ENCODE results near the gene TRAPPC6A. TPM values are rescaled to one million over a fixed set of nuclear protein-coding genes. Genes with fewer than 3 reads are reported as not detected.

Gene TRAPPC6A
- total RNA-seq, 1 donor from 2014 or later: 43.8 TPM

DNA sequence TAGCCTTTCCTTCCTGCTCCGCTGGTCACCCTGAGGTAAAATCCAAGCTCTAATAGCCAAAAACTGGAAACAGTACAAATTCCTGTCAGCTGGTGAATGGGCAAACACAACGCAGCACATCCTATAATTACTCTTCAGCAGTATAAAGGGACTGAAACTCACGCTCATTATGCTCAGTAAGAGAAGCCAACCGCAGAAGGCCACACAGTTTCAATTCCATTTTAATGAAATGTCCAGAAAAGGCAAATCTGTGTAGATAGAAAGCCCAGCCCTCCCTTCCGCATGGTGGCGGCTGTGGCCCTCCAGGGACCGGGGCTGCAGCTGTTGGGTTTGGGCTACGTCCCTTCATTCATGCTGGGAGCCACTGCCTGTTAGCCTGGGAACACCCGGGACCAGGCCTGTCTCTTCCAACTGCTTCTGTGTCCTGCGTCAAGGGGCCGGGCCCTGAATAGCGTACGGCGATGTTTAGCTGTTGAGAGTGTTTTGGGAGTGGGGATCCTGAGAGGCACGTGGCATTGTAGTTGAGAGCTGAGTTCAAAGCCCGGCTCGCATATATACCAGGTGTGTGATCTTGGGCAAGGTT lies 40.8 kb downstream of the TRAPPC6A start:
- DNase-seq (ENCODE audit: low spot score, unreplicated experiment): no peak
- no peak overlapping the region for H3K27ac Mint-ChIP-seq
- H3K4me1 Mint-ChIP-seq (ENCODE audit: low read depth): peaks cover 5% of the 10 kb centered on the region
- no peaks in the 10 kb centered on the region for H3K36me3 Mint-ChIP-seq (ENCODE audit: insufficient read depth)
- H3K27me3 Mint-ChIP-seq: no peaks in the 10 kb centered on the region
- no peak overlapping the region for H3K4me3 Mint-ChIP-seq (ENCODE audit: low read depth)
- H3K9me3 Mint-ChIP-seq (ENCODE audit: low read depth): no peaks in the 10 kb centered on the region
- TF ChIP-seq, protein P1, sequence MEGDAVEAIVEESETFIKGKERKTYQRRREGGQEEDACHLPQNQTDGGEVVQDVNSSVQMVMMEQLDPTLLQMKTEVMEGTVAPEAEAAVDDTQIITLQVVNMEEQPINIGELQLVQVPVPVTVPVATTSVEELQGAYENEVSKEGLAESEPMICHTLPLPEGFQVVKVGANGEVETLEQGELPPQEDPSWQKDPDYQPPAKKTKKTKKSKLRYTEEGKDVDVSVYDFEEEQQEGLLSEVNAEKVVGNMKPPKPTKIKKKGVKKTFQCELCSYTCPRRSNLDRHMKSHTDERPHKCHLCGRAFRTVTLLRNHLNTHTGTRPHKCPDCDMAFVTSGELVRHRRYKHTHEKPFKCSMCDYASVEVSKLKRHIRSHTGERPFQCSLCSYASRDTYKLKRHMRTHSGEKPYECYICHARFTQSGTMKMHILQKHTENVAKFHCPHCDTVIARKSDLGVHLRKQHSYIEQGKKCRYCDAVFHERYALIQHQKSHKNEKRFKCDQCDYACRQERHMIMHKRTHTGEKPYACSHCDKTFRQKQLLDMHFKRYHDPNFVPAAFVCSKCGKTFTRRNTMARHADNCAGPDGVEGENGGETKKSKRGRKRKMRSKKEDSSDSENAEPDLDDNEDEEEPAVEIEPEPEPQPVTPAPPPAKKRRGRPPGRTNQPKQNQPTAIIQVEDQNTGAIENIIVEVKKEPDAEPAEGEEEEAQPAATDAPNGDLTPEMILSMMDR (IDR thresholded peaks at IDR 0.05; ENCODE audit: unreplicated experiment): no peak

DNA sequence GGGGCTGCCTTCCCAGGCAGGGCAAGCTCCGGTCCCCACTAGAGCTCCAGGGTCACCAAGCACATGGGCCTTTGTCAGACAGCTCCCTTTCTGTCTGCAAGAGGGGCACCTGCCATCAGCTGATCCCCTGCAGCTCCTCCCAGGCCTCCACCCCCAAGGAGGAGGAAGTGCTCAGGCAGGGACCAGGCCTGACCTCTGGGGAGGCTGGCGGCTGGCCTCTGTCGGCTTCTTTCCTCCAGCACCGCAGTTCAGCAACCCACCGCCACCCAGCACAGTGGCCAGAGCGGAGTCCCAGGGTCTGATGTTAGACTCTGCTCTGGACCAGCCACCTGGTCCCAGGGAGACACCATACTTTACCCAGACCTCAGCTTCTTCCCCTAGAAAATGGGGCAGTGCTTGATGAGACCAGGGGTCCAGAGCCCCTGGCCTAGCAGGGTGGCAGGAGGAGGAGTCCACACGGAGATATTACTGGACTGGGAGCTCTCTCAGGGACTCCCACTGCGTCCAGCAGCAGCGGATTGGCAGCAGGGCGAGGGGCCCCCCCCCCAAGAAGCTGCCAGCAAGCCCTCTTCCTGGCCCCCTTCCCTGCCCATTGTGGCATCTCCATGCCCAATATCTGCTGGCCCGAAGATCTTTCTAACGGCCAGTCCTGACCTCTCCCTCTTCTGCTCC lies 41.4 kb downstream of the TRAPPC6A start:
- Mint-ChIP-seq H3K27me3 (no peaks in the 10 kb centered on the region), H3K4me1 (ENCODE audit: low read depth) (peaks cover 5% of the 10 kb centered on the region), H3K4me3 (ENCODE audit: low read depth) (no peak overlapping the region), H3K27ac (peak overlapping the region; percentile 89), H3K36me3 (ENCODE audit: insufficient read depth) (no peaks in the 10 kb centered on the region), H3K9me3 (ENCODE audit: low read depth) (no peaks in the 10 kb centered on the region)
- TF ChIP-seq, protein P1 (IDR thresholded peaks at IDR 0.05; ENCODE audit: unreplicated experiment): no peak
- no peak for DNase-seq (ENCODE audit: low spot score, unreplicated experiment)

DNA sequence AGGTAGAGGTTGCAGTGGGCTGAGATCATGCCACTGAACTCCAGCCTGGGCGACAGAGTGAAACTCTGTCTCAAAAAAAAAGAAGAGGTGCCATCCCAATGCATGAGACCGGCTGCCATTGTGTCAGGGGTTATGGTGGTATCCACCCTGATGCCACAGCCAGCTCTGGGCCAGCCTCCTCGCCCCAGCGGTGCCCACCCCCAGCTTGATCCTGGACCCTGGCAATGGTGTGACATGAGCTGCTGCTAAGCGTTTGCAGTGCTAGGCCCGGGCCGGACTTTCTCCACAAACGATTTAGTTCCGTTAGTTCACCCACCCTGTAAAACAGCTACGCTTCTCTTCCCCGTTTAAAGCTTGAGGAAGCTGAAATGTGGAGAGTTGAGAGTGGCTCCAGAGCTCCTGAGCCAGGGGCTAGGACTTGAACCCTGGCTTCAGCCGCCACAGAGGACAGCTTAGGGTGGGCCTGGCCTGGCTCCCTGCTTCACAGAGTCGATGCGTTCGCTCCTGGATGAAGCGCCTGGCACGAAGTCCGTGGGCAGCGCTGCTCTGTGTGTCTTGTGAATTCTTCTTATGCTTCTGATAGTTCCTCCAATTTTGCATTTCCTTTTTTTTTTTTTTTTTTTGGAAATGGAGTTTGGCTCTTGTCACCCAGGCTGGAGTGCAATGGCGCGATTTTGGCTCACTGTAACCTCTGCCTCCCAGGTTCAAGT lies 42.7 kb downstream of the TRAPPC6A start:
- Mint-ChIP-seq H3K9me3 (ENCODE audit: low read depth) (no peaks in the 10 kb centered on the region), H3K27ac (no peak overlapping the region), H3K27me3 (no peaks in the 10 kb centered on the region), H3K4me3 (ENCODE audit: low read depth) (no peak overlapping the region), H3K36me3 (ENCODE audit: insufficient read depth) (no peaks in the 10 kb centered on the region), H3K4me1 (ENCODE audit: low read depth) (peaks cover 7% of the 10 kb centered on the region)
- no peak for DNase-seq (ENCODE audit: low spot score, unreplicated experiment)
- TF ChIP-seq, protein P1 (IDR thresholded peaks at IDR 0.05; ENCODE audit: unreplicated experiment): no peak

DNA sequence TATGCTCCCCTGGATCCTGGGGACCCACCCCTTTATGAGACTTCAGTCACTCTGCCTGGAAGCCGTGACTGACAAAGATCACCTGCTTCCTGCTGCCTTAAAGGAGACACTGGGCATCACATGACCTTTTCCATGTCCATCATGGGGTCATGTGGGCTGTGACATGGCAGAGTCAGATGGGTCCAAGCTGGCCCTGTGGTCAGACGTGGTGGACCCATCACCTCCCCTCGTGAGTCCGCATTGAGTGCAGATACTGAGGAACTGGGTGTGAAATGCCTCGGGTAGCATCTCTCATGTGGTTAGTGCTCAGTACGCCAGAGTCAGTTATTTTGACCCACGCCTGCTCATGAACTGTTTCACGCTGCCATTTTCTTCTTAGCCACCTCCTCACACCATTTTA lies 44.4 kb downstream of the TRAPPC6A start:
- DNase-seq (ENCODE audit: low spot score, unreplicated experiment): no peak
- H3K4me1 Mint-ChIP-seq (ENCODE audit: low read depth): peaks cover 7% of the 10 kb centered on the region
- TF ChIP-seq, protein P1 (IDR thresholded peaks at IDR 0.05; ENCODE audit: unreplicated experiment): no peak
- no peaks in the 10 kb centered on the region for H3K36me3 Mint-ChIP-seq (ENCODE audit: insufficient read depth)
- H3K27me3 Mint-ChIP-seq: no peaks in the 10 kb centered on the region
- H3K4me3 Mint-ChIP-seq (ENCODE audit: low read depth): no peak overlapping the region
- H3K27ac Mint-ChIP-seq: no peak overlapping the region
- no peaks in the 10 kb centered on the region for H3K9me3 Mint-ChIP-seq (ENCODE audit: low read depth)

DNA sequence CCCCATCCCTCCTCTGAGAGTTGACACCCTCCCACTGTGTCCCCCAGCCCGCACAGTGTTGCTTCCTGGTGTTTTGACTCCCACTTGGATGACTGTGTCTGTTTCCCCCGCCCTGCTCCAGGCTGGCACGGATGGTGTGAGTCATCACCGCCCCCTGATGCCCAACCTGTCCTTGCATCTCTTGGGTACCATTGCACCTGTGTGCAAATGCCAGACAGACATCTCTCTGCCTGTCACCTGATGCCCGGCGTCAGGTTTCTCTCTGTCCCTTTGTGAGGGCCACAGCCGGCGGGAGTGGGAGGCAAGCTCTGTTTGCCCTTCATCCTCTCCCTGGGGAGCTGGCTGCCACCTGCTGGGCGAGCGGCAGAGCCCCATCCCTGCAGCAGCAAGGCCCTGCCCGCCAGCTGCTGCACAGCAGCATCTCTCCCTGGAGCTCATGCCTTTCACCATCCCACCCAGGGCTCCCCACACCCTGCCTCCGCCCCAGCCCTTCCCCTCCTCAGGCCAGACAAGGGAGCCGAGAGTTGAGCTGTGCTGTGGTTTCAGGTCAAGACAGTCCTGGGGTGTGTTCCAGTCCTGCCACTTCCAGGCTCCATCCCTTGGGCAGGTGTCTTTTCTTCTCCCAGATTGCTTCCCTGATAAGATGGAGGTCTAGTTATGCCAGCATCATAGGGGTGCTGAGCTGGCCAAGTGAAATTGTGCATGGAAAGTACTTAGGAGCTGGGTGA lies 47.0 kb downstream of the TRAPPC6A start:
- TF ChIP-seq, protein P1 (IDR thresholded peaks at IDR 0.05; ENCODE audit: unreplicated experiment): peak; percentile 45
- H3K9me3 Mint-ChIP-seq (ENCODE audit: low read depth): no peaks in the 10 kb centered on the region

More for the DNA sequence above, 47.0 kb downstream of the TRAPPC6A start:
- H3K4me1 Mint-ChIP-seq (ENCODE audit: low read depth): peaks cover 4% of the 10 kb centered on the region
- no peaks in the 10 kb centered on the region for H3K36me3 Mint-ChIP-seq (ENCODE audit: insufficient read depth)
- no peak overlapping the region for H3K4me3 Mint-ChIP-seq (ENCODE audit: low read depth)
- no peaks in the 10 kb centered on the region for H3K27me3 Mint-ChIP-seq
- peak overlapping the region; percentile 91 for H3K27ac Mint-ChIP-seq
- DNase-seq (ENCODE audit: low spot score, unreplicated experiment): no peak
